Ishikawa (cell line): Measurements from ENCODE around the gene TLN1.

Source experiments
- CREB1 ChIP-seq: IDR thresholded peaks from 2 replicates; pipeline ENCODE4 v1.6.1; 2012; ENCODE audit warnings: low read depth
- TCF12 ChIP-seq: IDR thresholded peaks from 2 replicates; pipeline ENCODE4 v1.6.1; 2012; ENCODE audit warnings: low read depth

- TF ChIP-seq CREB1, result no peak
- no peak for TF ChIP-seq TCF12
Measured at GRCh38 chr9:35708146-35708545, 23.8 kb downstream of the TLN1 start.
